Nephron progenitor cell (in vitro differentiated cells): ENCODE measurements around the gene RDX.

ENCODE experiments used
- DNase-seq: peaks from one replicate; pipeline ENCODE4 v3.0.0; 2021
- H3K27ac Mint-ChIP-seq: 2 replicates; pipeline ENCODE4 v1.8.0; 2021; ENCODE audit warnings: mild to moderate bottlenecking, moderate library complexity, mixed read lengths
- H3K27me3 Mint-ChIP-seq: 2 replicates; pipeline ENCODE4 v1.8.0; 2021; ENCODE audit warnings: mild to moderate bottlenecking, low read depth, mixed read lengths; ENCODE audit not compliant: poor library complexity
- H3K36me3 Mint-ChIP-seq: 2 replicates; pipeline ENCODE4 v1.8.0; 2021; ENCODE audit warnings: low read depth, mixed read lengths
- H3K4me1 Mint-ChIP-seq: 2 replicates; pipeline ENCODE4 v1.8.0; 2021; ENCODE audit warnings: mixed read lengths
- H3K4me3 Mint-ChIP-seq: 2 replicates; pipeline ENCODE4 v1.8.0; 2021; ENCODE audit warnings: mild to moderate bottlenecking, moderate library complexity, mixed read lengths
- H3K9me3 Mint-ChIP-seq: 2 replicates; pipeline ENCODE4 v1.8.0; 2021; ENCODE audit warnings: mild to moderate bottlenecking, moderate library complexity, mixed read lengths
- TF ChIP-seq, protein P1 (sequence below): fragments of 200-600 bp; sonication (generic); IDR thresholded peaks from 2 replicates; pipeline ENCODE4 v1.5.0; 2021; ENCODE audit warnings: antibody characterized with exemption

RDX gene

DNA sequence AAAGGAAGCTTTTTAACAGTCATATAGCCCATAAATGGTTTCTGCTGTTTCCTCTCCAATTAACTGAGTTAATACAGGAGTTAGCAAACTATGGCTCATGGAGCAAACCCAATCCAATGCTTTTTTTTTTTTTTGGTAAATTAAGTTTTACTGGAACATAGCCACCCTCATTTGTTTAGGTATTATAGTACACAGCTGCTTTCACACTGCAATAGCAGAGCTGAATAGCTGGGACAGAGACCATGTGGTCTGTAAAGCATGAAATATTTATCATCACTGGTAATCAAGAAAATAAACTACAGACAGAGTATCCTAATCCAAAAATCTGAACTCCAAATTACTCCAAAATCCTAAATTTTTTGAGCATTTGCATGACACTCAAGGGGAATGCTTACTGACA, 53.7 kb downstream of the RDX start:
- no peak overlapping the region for H3K27ac Mint-ChIP-seq
- no peaks in the 10 kb centered on the region for H3K27me3 Mint-ChIP-seq
- TF ChIP-seq, protein P1, sequence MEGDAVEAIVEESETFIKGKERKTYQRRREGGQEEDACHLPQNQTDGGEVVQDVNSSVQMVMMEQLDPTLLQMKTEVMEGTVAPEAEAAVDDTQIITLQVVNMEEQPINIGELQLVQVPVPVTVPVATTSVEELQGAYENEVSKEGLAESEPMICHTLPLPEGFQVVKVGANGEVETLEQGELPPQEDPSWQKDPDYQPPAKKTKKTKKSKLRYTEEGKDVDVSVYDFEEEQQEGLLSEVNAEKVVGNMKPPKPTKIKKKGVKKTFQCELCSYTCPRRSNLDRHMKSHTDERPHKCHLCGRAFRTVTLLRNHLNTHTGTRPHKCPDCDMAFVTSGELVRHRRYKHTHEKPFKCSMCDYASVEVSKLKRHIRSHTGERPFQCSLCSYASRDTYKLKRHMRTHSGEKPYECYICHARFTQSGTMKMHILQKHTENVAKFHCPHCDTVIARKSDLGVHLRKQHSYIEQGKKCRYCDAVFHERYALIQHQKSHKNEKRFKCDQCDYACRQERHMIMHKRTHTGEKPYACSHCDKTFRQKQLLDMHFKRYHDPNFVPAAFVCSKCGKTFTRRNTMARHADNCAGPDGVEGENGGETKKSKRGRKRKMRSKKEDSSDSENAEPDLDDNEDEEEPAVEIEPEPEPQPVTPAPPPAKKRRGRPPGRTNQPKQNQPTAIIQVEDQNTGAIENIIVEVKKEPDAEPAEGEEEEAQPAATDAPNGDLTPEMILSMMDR: no peak
- no peaks in the 10 kb centered on the region for H3K9me3 Mint-ChIP-seq
- H3K4me1 Mint-ChIP-seq: no peaks in the 10 kb centered on the region
- peaks cover 74% of the 10 kb centered on the region for H3K36me3 Mint-ChIP-seq
- no peak overlapping the region for H3K4me3 Mint-ChIP-seq
- DNase-seq: no peak

DNA sequence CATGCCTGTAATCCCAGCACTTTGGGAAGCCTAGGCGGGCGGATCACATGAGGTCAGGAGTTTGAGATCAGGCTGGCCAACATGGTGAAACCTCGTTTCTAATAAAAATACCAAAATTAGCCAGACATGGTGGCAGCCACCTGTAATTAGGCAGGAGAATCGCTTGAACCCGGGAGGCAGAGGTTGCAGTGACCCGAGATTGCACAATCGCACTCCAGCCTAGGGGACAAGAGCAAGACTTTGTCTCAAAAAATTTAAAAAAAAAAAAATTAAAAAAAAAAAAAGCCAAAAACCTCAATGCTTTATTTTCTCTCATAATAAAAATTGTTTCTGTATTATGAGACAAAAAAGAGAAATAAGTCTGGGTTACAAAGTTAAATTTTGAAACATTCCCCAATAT, 54.2 kb downstream of the RDX start:
- Mint-ChIP-seq H3K4me1 (no peaks in the 10 kb centered on the region), H3K4me3 (no peak overlapping the region), H3K27me3 (no peaks in the 10 kb centered on the region), H3K36me3 (peaks cover 76% of the 10 kb centered on the region), H3K9me3 (no peaks in the 10 kb centered on the region), H3K27ac (no peak overlapping the region)
- DNase-seq: no peak
- TF ChIP-seq, protein P1: no peak

DNA sequence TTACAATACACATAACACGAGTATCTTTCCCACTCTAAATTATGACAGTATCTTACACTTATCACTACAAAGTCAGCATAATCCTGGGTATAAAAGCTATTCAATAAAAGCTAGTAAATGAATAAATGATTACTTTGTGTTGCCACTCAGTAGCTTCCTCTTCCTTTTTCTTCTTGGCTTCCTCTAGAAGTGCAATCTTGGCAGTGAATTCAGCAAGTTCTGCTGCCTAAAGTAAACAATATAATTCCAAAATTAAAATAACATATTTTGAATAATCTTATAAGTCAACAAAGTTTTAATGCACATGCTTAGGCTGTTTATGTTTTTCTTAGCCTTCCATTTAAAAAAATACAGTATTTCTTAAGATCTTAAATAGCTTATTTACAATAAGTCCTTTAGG, 60.4 kb downstream of the RDX start:
- Mint-ChIP-seq H3K9me3 (no peaks in the 10 kb centered on the region), H3K4me1 (no peaks in the 10 kb centered on the region), H3K36me3 (peaks cover 63% of the 10 kb centered on the region), H3K27me3 (no peaks in the 10 kb centered on the region), H3K27ac (no peak overlapping the region), H3K4me3 (no peak overlapping the region)
- no peak for DNase-seq
- TF ChIP-seq, protein P1: no peak

DNA sequence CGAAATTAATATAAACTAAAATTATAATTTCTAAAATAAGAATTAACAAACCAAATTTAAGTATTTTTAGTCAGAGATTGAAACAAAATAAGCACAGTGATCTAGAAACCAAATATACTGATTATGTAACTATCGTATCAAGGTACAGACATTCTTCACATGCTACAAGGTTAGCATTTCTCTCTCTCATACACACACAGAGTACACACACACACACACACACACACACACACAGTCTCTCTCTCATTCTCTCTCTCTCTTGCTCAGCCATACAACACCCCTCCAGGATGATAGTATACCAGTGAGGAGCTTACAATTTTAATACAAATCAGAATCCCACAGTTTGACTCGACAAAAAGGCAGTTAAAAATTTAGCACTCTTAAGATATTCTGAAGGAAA, 66.0 kb downstream of the RDX start:
- H3K27ac Mint-ChIP-seq: peak overlapping the region; percentile 50
- H3K4me1 Mint-ChIP-seq: no peaks in the 10 kb centered on the region
- no peak overlapping the region for H3K4me3 Mint-ChIP-seq
- TF ChIP-seq, protein P1: no peak
- peaks cover 7% of the 10 kb centered on the region for H3K9me3 Mint-ChIP-seq
- H3K36me3 Mint-ChIP-seq: peaks cover 61% of the 10 kb centered on the region
- DNase-seq: no peak
- H3K27me3 Mint-ChIP-seq: no peaks in the 10 kb centered on the region

DNA sequence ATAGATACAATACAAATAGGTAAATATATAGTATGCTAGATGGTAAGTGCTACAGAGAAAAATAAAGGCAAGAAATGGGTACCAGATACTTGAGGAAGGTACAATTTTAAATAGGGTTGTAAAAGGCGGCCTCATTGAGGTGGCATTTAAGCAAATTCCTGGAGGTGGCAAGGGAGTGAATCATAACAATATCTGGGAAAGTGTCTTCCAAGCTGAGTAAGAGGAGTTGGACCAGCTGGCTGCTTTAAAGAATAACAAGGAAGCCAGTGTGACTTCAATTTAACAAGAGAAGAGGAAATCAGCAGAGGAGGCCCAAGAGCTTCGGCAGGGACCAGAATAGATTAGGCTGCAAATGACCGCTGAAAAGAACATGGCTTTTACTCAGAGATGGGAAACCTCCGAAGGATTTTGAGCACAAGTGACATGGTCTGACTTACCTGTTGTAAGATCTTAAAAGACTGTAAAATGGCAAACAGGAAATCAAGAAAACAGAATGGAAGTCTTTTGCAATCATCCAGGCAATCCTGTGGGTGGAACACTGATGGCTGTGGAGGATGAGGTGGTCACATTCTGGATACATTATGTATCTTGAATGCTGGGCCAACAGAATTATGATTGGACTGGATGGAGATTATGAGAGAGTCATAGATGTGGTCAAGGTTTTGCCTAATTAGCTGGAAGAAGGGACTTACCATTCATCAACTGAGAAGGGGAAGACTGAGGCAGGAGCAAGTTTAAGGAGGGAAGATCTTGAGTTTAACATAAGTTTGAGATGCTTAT, 77.2 kb downstream of the RDX start:
- Mint-ChIP-seq H3K9me3 (peaks cover 11% of the 10 kb centered on the region), H3K36me3 (peaks cover 42% of the 10 kb centered on the region), H3K4me3 (no peak overlapping the region), H3K4me1 (no peaks in the 10 kb centered on the region), H3K27me3 (peaks cover 3% of the 10 kb centered on the region), H3K27ac (peak overlapping the region; percentile 12)
- no peak for DNase-seq
- TF ChIP-seq, protein P1: no peak

DNA sequence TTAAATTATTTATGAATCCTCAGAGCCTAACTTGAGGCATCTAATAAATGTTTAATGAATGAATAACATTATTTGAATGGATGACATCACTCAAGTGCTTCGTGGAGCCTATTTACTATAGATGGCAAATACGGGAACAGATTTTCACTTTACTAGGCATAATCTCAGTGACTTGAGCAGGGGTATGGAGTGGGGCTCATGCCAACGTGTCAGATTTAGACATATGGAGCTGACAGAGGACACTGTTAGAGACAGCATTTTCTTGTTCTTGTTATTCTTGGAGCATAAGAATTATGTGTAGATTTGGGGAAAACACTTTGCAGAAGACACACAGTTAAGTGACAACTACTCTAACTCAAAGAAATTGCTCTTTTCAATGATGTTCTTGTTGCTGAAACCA, 78.5 kb downstream of the RDX start:
- no peak for DNase-seq
- H3K36me3 Mint-ChIP-seq: peaks cover 32% of the 10 kb centered on the region
- TF ChIP-seq, protein P1: no peak
- H3K27me3 Mint-ChIP-seq: peaks cover 3% of the 10 kb centered on the region
- H3K9me3 Mint-ChIP-seq: peaks cover 4% of the 10 kb centered on the region
- H3K27ac Mint-ChIP-seq: no peak overlapping the region
- no peaks in the 10 kb centered on the region for H3K4me1 Mint-ChIP-seq
- H3K4me3 Mint-ChIP-seq: no peak overlapping the region
